Loucy (cell line): ENCODE results near the gene DGKI.

Experiments
- CTCF ChIP-seq: fragments of 200-600 bp; sonication (generic); conservative IDR thresholded peaks from 2 replicates; pipeline ENCODE4 v1.5.1; 2014; ENCODE audit warnings: mild to moderate bottlenecking, antibody characterized with exemption, low read length
- EZH2phosphoT487 ChIP-seq: fragments of 200-600 bp; IDR thresholded peaks from 2 replicates; pipeline ENCODE4 v1.6.1; 2018; ENCODE audit warnings: antibody characterized with exemption, mild to moderate bottlenecking, moderate library complexity, borderline replicate concordance

- TF ChIP-seq CTCF: no peak
- TF ChIP-seq EZH2phosphoT487: no peak
These were observed 233.7 kb downstream of the DGKI start for GRCh38 chr7:137613006-137613525.
